Peyer's patch (tissue), 4 donors: ENCODE data around the gene CEMIP.

Experiments
- POLR2A ChIP-seq, 2 donors: fragments of 450-650 bp; IDR thresholded peaks; one replicate each; pipeline ENCODE4 v1.5.1; 2017; ENCODE audit warnings: antibody characterized with exemption in 2 of 2, mild to moderate bottlenecking in 2 of 2, moderate library complexity in 2 of 2
- TF ChIP-seq, protein P1 (sequence below), 6 experiments: fragments of 450-650 bp in 4 of 6; fragments of 200-600 bp in 2 of 6; sonication (generic) in 1 of 6; IDR thresholded peaks; one replicate each; pipeline ENCODE4 v1.5.1; 2017 to 2019; ENCODE audit warnings: antibody characterized with exemption in 6 of 6, mild to moderate bottlenecking in 3 of 6, moderate library complexity in 1 of 6

DNA sequence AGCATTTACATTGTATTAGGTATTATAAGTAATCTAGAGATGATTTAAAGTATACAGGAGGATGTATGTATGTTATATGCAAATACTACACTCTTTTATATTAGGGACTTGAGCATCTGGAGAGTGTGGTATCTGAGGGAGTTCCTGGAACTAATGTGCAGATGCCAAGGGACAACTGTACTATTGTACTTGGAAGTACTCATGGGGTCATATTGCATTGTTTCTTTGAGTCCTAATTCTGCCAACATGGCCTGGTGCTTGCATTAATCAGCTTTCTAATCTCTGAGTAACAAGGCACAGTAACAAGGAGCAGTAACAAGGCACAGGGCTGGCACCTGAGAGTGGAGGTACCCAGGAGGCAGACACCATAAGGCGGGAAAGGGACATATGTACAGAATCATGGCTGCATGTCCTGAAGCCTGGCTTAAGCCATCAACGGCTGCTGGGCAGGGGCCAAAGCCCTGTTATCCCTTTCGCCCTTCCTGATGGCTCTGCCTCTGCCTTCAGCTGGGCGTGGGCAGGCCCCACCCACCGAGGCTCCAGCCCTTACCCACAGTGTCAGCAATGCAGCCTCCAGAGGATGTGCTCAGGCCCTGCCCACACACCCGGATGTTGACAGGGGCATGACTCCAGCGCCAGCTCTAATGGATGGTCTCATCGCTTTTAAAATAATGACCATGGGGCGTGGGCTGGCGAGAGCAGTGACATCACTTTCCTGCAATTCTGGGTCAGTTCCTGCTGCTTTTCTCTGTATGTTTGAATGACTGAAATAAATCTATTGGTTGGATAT, 22.9 kb downstream of the CEMIP start:
- no peak for TF ChIP-seq POLR2A (IDR thresholded peaks at IDR 0.05)
- TF ChIP-seq, protein P1, sequence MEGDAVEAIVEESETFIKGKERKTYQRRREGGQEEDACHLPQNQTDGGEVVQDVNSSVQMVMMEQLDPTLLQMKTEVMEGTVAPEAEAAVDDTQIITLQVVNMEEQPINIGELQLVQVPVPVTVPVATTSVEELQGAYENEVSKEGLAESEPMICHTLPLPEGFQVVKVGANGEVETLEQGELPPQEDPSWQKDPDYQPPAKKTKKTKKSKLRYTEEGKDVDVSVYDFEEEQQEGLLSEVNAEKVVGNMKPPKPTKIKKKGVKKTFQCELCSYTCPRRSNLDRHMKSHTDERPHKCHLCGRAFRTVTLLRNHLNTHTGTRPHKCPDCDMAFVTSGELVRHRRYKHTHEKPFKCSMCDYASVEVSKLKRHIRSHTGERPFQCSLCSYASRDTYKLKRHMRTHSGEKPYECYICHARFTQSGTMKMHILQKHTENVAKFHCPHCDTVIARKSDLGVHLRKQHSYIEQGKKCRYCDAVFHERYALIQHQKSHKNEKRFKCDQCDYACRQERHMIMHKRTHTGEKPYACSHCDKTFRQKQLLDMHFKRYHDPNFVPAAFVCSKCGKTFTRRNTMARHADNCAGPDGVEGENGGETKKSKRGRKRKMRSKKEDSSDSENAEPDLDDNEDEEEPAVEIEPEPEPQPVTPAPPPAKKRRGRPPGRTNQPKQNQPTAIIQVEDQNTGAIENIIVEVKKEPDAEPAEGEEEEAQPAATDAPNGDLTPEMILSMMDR (IDR thresholded peaks at IDR 0.05), result no peak
